IMR-90 (cell line): ENCODE measurements around the gene LIMS1. TPM values are rescaled to one million over a fixed set of nuclear protein-coding genes. Genes with fewer than 3 reads are reported as not detected.

ENCODE experiments used
- ATAC-seq: fragments of 200-7000 bp; cut with Tn5 transposase; 2 replicates; pipeline ENCODE4 v1.9.1; 2020; ENCODE audit warnings: low read depth, mild to moderate bottlenecking, moderate library complexity
- BruUV-seq: library from RNA; stranded (reverse); fragments of 400-500 nt; replicated peaks from 2 replicates; lab custom pipeline; 2021; lab: Mats Ljungman, UMichigan
- CTCF ChIA-PET: fragments of 300-600 bp; formaldehyde crosslinking; extraction: SDS; loops from one replicate; lab custom pipeline; 2021; ENCODE audit warnings: antibody characterized with exemption; lab: Yijun Ruan, JAX
- POLR2A ChIA-PET: fragments of 300-600 bp; sonication (Branson Sonifier 250); formaldehyde crosslinking; loops from one replicate; lab custom pipeline; 2022; ENCODE audit warnings: antibody characterized with exemption; ENCODE audit not compliant: unreplicated experiment; lab: Charles Lee
- DNase-seq: peaks from one replicate; pipeline ENCODE4 v3.0.0; 2013
- H2AFZ ChIP-seq: replicated peaks from 2 replicates; pipeline ENCODE3; 2013; ENCODE audit warnings: low read length, mild to moderate bottlenecking; ENCODE audit not compliant: poor library complexity
- H2AK5ac ChIP-seq: 2 replicates; pipeline ENCODE4 v1.6.1; 2013; ENCODE audit warnings: low read depth, low read length, inconsistent platforms
- H2AK9ac ChIP-seq: replicated peaks from 2 replicates; pipeline ENCODE3; 2013; ENCODE audit warnings: mild to moderate bottlenecking, low read depth, low read length, moderate library complexity; ENCODE audit not compliant: poor library complexity
- H2BK120ac ChIP-seq: 2 replicates; pipeline ENCODE4 v1.6.1; 2013; ENCODE audit warnings: low read depth, low read length, inconsistent platforms
- H2BK15ac ChIP-seq: 3 replicates; pipeline ENCODE4 v1.6.1; 2013; ENCODE audit warnings: low read depth, low read length, inconsistent platforms
- H2BK20ac ChIP-seq: 2 replicates; pipeline ENCODE4 v1.6.1; 2013; ENCODE audit warnings: low read depth, mild to moderate bottlenecking, inconsistent platforms, low read length, moderate library complexity
- H2BK5ac ChIP-seq: 2 replicates; pipeline ENCODE4 v1.6.1; 2013; ENCODE audit warnings: mild to moderate bottlenecking, low read depth, low read length, inconsistent platforms; ENCODE audit not compliant: poor library complexity, severe bottlenecking
- H3K14ac ChIP-seq: replicated peaks from 2 replicates; pipeline ENCODE4 v1.6.1; 2013; ENCODE audit warnings: low read depth, low read length, inconsistent platforms
- H3K18ac ChIP-seq: 2 replicates; pipeline ENCODE4 v1.6.1; 2013; ENCODE audit warnings: low read depth, low read length, control low read depth
- H3K23ac ChIP-seq: 2 replicates; pipeline ENCODE4 v1.6.1; 2013; ENCODE audit warnings: low read depth, low read length, inconsistent platforms
- H3K27ac ChIP-seq: 2 replicates; pipeline ENCODE4 v1.5.1; 2013; ENCODE audit warnings: mild to moderate bottlenecking, control low read depth, low read length; ENCODE audit not compliant: insufficient read depth
- H3K27me3 ChIP-seq: 2 replicates; pipeline ENCODE4 v1.6.1; 2013; ENCODE audit warnings: low read length; ENCODE audit not compliant: control insufficient read depth, insufficient read depth
- H3K36me3 ChIP-seq: 2 replicates; pipeline ENCODE4 v1.6.1; 2013; ENCODE audit warnings: low read length, mixed read lengths; ENCODE audit not compliant: control insufficient read depth, insufficient read depth
- H3K4ac ChIP-seq: 2 replicates; pipeline ENCODE4 v1.6.1; 2013; ENCODE audit warnings: low read depth, low read length, inconsistent platforms
- H3K4me1 ChIP-seq: 2 replicates; pipeline ENCODE4 v1.6.1; 2013; ENCODE audit warnings: low read length, mixed read lengths; ENCODE audit not compliant: control insufficient read depth, insufficient read depth
- H3K4me2 ChIP-seq: 2 replicates; pipeline ENCODE4 v1.6.1; 2013; ENCODE audit warnings: low read depth, mild to moderate bottlenecking, control low read depth, low read length, moderate library complexity
- H3K4me3 ChIP-seq: 2 replicates; pipeline ENCODE4 v1.5.1; 2013; ENCODE audit warnings: low read depth, mild to moderate bottlenecking, control low read depth, low read length, moderate library complexity; ENCODE audit not compliant: insufficient read depth
- H3K56ac ChIP-seq: 2 replicates; pipeline ENCODE4 v1.6.1; 2013; ENCODE audit warnings: low read length, inconsistent platforms; ENCODE audit not compliant: insufficient read depth; ENCODE audit errors: extremely low read depth
- H3K79me1 ChIP-seq, 2 experiments: 2 replicates each; pipeline ENCODE4 v1.6.1; 2013; ENCODE audit warnings: low read length in 2 of 2, inconsistent platforms in 1 of 2, low read depth in 1 of 2
- H3K9ac ChIP-seq: 2 replicates; pipeline ENCODE4 v1.6.1; 2013; ENCODE audit warnings: low read depth, low read length, control low read depth
- H3K9me1 ChIP-seq: 2 replicates; pipeline ENCODE4 v1.6.1; 2013; ENCODE audit warnings: low read length, inconsistent platforms; ENCODE audit not compliant: insufficient read depth
- H3K9me3 ChIP-seq: 2 replicates; pipeline ENCODE4 v1.6.1; 2013; ENCODE audit warnings: low read length; ENCODE audit not compliant: control insufficient read depth, insufficient read depth
- H4K20me1 ChIP-seq: 2 replicates; pipeline ENCODE4 v1.6.1; 2013; ENCODE audit warnings: low read length, inconsistent platforms; ENCODE audit not compliant: insufficient read depth
- H4K5ac ChIP-seq: 2 replicates; pipeline ENCODE4 v1.6.1; 2013; ENCODE audit warnings: mild to moderate bottlenecking, low read depth, low read length, control low read depth
- H4K8ac ChIP-seq, 2 experiments: 2 replicates each; pipeline ENCODE4 v1.6.1; 2013; ENCODE audit warnings: low read depth in 2 of 2, low read length in 2 of 2, control low read depth in 1 of 2, inconsistent platforms in 1 of 2
- H4K91ac ChIP-seq: 2 replicates; pipeline ENCODE4 v1.6.1; 2013; ENCODE audit warnings: low read depth, low read length, inconsistent platforms; ENCODE audit not compliant: insufficient read depth
- BHLHE40 ChIP-seq: fragments of 150-350 bp; IDR thresholded peaks from 2 replicates; pipeline ENCODE4 v1.6.1; 2016; ENCODE audit warnings: mild to moderate bottlenecking, low read depth, low read length
- CTCF ChIP-seq: conservative IDR thresholded peaks from 2 replicates; pipeline ENCODE4 v1.5.1; 2012; ENCODE audit warnings: mild to moderate bottlenecking, low read depth, low read length, improper control_type of control experiment
- ELK1 ChIP-seq: fragments of 150-350 bp; IDR thresholded peaks from 2 replicates; pipeline ENCODE4 v1.6.1; 2016; ENCODE audit warnings: low read depth, mild to moderate bottlenecking, low read length, moderate library complexity, borderline replicate concordance
- FOS ChIP-seq: fragments of 150-350 bp; IDR thresholded peaks from 2 replicates; pipeline ENCODE4 v1.6.1; 2016; ENCODE audit warnings: low read depth, low read length
- MAFK ChIP-seq: IDR thresholded peaks from 2 replicates; pipeline ENCODE4 v1.6.1; 2012; ENCODE audit warnings: low read depth, low read length, improper control_type of control experiment
- MAZ ChIP-seq: IDR thresholded peaks from 2 replicates; pipeline ENCODE4 v1.6.1; 2012; ENCODE audit warnings: low read depth, mild to moderate bottlenecking, low read length, improper control_type of control experiment, moderate library complexity, borderline replicate concordance
- MXI1 ChIP-seq: IDR thresholded peaks from 2 replicates; pipeline ENCODE4 v1.6.1; 2012; ENCODE audit warnings: low read depth, mild to moderate bottlenecking, low read length, moderate library complexity, borderline replicate concordance
- RAD21 ChIP-seq: IDR thresholded peaks from 2 replicates; pipeline ENCODE4 v1.6.1; 2012; ENCODE audit warnings: low read length, improper control_type of control experiment
- RCOR1 ChIP-seq: IDR thresholded peaks from 2 replicates; pipeline ENCODE4 v1.6.1; 2012; ENCODE audit warnings: mild to moderate bottlenecking, low read length, improper control_type of control experiment; ENCODE audit not compliant: insufficient replicate concordance
- RFX5 ChIP-seq: IDR thresholded peaks from 2 replicates; pipeline ENCODE4 v1.8.0; 2012; ENCODE audit warnings: low read depth, mild to moderate bottlenecking, low read length, moderate library complexity
- SMC3 ChIP-seq: fragments of 150-350 bp; IDR thresholded peaks from 2 replicates; pipeline ENCODE4 v1.6.1; 2016; ENCODE audit warnings: low read depth, mild to moderate bottlenecking, antibody characterized with exemption, low read length, moderate library complexity
- WGBS, 2 experiments: methylation state at CpG; one replicate each; pipeline versions ENCODE4 v1.1.5 to v1.1.7; 2013; ENCODE audit warnings: missing lambda C conversion rate in 2 of 2; ENCODE audit not compliant: insufficient read length in 1 of 2; ENCODE audit errors: extremely low coverage in 2 of 2; 5-methylcytosine and 5-hydroxymethylcytosine counted together
- dilution Hi-C: fragments of 300-500 bp; cut with HindIII; formaldehyde crosslinking; loops from one replicate; pipeline ENCODE4 v1.14.3; 2018; ENCODE audit warnings: low sequenced_read_pairs; ENCODE audit not compliant: unreplicated experiment
- in situ Hi-C: fragments of 300-500 bp; cut with MboI; formaldehyde crosslinking; loops from 3 replicates; pipeline ENCODE4 v1.14.3; 2019; ENCODE audit warnings: low sequenced_read_pairs, inconsistent platforms, mixed read lengths
- intact Hi-C: fragments of 100-400 bp; cut with micrococcal nuclease; formaldehyde crosslinking; loops from 2 replicates; pipeline ENCODE4 v1.10.0; 2022
- polyA plus RNA-seq, 3 experiments: library from polyadenylated mRNA; depleted of rRNA; stranded (reverse); fragments of >200 nt; gene quantifications; 2 replicates each; pipeline ENCODE4 v1.2.3, GENCODE V29; 2012; ENCODE audit warnings: low replicate concordance in 1 of 3
- total RNA-seq: library from RNA; depleted of rRNA; stranded (reverse); fragments of >200 nt; gene quantifications from 2 replicates; pipeline ENCODE4 v1.2.3, GENCODE V29; 2012

LIMS1 gene
- total and polyA plus RNA-seq, 2 of the 4 experiments (the other 2 are of a cell fraction) = 59.1 to 131 TPM

- Histone ChIP-seq H2BK15ac (no peak overlapping the region), H2BK120ac (no peak overlapping the region), H3K27ac (peak overlapping the region; percentile 52), H4K8ac (no peak overlapping the region; a peak in 1 of 4 replicates), H3K14ac (peak overlapping the region; percentile 29; the same call in 1 of the 2 replicates), H3K9me3 (no peaks in the 10 kb centered on the region), H4K20me1 (peaks cover 60% of the 10 kb centered on the region), H2BK20ac (no peak overlapping the region), H3K79me1 (peaks cover 31 to 62% of the 10 kb centered on the region in 2 experiments), H2AFZ (no peak overlapping the region), H3K4me1 (peaks cover 16% of the 10 kb centered on the region), H3K56ac (no peak overlapping the region; the same call in 1 of the 2 replicates), H2AK5ac (peak overlapping the region; percentile 51; the same call in 1 of the 2 replicates), H3K9ac (no peak overlapping the region), H3K4me3 (no peak overlapping the region), H3K23ac (no peak overlapping the region; the same call in 1 of the 2 replicates), H2BK5ac (peak overlapping the region; percentile 32), H3K4me2 (no peak overlapping the region), H3K27me3 (no peaks in the 10 kb centered on the region), H3K9me1 (peaks cover 31% of the 10 kb centered on the region), H3K36me3 (no peaks in the 10 kb centered on the region), H3K18ac (no peak overlapping the region), H2AK9ac (no peak overlapping the region), H4K91ac (no peak overlapping the region), H3K4ac (peak overlapping the region; percentile 35; the same call in 1 of the 2 replicates), H4K5ac (no peak overlapping the region)
- no TSS peak for BruUV-seq
- TF ChIP-seq CTCF (no peak), ELK1 (no peak), MAFK (no peak), FOS (no peak), SMC3 (no peak), BHLHE40 (no peak), RFX5 (no peak), MAZ (no peak), RCOR1 (no peak), RAD21 (no peak), MXI1 (no peak)
- CTCF ChIA-PET = interaction anchor here (0.6 kb wide), 1 partner anchor 190 kb away, joined by 3 read pairs; no protein-coding TSS in a partner anchor
- in situ Hi-C loops (no loop called here), intact Hi-C loops (no loop called here), dilution Hi-C loops (no loop called here)
- POLR2A ChIA-PET = no interaction called here
- no CpG with 5 or more reads among the region's 2 CpGs for WGBS, 2 experiments
- DNase-seq (no peak), ATAC-seq (no peak)
Observed at GRCh38 chr2:108552566-108552965, 18.3 kb downstream of the LIMS1 start.
